ENCODE data around the gene DRC3.

DNA sequence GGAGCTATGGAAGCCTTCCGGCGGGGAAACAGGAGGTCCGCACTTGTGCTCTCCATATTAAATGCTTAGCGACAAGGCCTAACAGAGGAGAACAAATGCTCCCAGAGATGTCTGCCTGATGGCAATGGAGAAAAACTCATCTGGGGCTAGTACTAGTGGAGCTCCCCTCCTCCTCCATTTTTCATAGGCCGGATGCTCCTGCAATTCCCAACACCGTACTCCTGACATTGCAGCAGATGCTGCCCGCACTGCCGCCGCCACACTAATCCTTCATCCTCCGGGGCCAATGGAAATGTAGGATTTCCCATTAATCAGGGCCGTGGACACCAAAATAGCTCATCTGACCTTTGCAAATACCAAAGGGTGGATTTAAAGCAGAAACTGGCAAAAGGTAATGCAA, 27.9 kb upstream of the DRC3 start:
- TF ChIP-seq, protein P1, sequence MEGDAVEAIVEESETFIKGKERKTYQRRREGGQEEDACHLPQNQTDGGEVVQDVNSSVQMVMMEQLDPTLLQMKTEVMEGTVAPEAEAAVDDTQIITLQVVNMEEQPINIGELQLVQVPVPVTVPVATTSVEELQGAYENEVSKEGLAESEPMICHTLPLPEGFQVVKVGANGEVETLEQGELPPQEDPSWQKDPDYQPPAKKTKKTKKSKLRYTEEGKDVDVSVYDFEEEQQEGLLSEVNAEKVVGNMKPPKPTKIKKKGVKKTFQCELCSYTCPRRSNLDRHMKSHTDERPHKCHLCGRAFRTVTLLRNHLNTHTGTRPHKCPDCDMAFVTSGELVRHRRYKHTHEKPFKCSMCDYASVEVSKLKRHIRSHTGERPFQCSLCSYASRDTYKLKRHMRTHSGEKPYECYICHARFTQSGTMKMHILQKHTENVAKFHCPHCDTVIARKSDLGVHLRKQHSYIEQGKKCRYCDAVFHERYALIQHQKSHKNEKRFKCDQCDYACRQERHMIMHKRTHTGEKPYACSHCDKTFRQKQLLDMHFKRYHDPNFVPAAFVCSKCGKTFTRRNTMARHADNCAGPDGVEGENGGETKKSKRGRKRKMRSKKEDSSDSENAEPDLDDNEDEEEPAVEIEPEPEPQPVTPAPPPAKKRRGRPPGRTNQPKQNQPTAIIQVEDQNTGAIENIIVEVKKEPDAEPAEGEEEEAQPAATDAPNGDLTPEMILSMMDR (IDR thresholded peaks at IDR 0.05; ENCODE audit: poor library complexity): no peak
- TF ChIP-seq EZH2phosphoT487 (IDR thresholded peaks at IDR 0.05; ENCODE audit: low read depth, severe bottlenecking, unreplicated experiment) (no peak), EZH2 (IDR thresholded peaks at IDR 0.05; ENCODE audit: borderline replicate concordance) (no peak)
